ENCODE data around the gene VSIR. TPM values are rescaled to one million over a fixed set of nuclear protein-coding genes. Genes with fewer than 3 reads are reported as not detected.
A peak's percentile ranks its signal among the peaks of the same experiment; 100 is the strongest.

Gene VSIR
- total and polyA plus RNA-seq, 2 donors from 2014 or later, result 32.1 to 66.6 TPM

DNA sequence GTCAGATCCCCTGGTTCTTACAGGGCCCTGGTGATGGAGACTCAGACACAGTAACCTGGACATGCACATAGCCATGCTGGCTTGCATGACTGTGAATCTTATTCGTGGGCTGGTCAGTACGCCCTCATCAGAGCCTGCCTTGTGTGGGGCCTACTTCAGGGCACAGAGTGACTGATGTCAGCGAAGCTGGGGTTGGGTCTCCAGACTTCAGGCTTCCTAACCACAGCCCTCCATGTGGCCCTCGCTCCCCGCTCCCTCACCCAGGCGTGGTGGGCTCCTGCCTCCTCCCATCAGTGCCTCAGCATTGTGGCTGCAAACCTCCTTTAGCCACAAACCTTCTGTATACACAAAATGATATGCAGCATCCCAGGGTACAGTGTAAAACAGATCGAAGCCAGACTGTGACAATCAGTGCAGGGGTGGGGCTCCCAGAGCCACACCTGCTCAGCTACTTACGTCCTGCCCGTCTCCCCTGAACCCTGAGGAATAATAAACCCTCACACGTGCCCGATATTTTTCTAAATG, 46.7 kb downstream of the VSIR start:
- intact Hi-C loops (cut with DNase I), result no loop called here
- FAIRE-seq (no peak), DNase-seq (no peak)
- Histone ChIP-seq H3K4me3 (ENCODE audit: low read length in 3 of 3) (no peak overlapping the region), H3K27me3 (ENCODE audit: control insufficient read depth, insufficient read depth, low read length) (no peaks in the 10 kb centered on the region), H3K36me3 (ENCODE audit: control insufficient read depth in 2 of 3, insufficient read depth in 3 of 3, low read length in 3 of 3) (no peaks in the 10 kb centered on the region), H3K4me1 (ENCODE audit: control insufficient read depth in 2 of 3, insufficient read depth in 2 of 3, low read depth in 1 of 3, low read length in 3 of 3) (peaks cover 4 to 26% (median 15%) of the 10 kb centered on the region in 3 donors), H3K9ac (ENCODE audit: low read length in 3 of 3) (no peak overlapping the region), H3K27ac (ENCODE audit: low read depth in 2 of 2, low read length in 2 of 2) (peak overlapping the region in 1 of 2 donors; percentile 58), H3K9me3 (ENCODE audit: control insufficient read depth in 2 of 3, insufficient read depth in 1 of 3, low read length in 3 of 3) (no peaks in the 10 kb centered on the region)
- TF ChIP-seq, protein P1, sequence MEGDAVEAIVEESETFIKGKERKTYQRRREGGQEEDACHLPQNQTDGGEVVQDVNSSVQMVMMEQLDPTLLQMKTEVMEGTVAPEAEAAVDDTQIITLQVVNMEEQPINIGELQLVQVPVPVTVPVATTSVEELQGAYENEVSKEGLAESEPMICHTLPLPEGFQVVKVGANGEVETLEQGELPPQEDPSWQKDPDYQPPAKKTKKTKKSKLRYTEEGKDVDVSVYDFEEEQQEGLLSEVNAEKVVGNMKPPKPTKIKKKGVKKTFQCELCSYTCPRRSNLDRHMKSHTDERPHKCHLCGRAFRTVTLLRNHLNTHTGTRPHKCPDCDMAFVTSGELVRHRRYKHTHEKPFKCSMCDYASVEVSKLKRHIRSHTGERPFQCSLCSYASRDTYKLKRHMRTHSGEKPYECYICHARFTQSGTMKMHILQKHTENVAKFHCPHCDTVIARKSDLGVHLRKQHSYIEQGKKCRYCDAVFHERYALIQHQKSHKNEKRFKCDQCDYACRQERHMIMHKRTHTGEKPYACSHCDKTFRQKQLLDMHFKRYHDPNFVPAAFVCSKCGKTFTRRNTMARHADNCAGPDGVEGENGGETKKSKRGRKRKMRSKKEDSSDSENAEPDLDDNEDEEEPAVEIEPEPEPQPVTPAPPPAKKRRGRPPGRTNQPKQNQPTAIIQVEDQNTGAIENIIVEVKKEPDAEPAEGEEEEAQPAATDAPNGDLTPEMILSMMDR (IDR thresholded peaks at IDR 0.05; ENCODE audit: borderline replicate concordance, extremely low read depth, insufficient read depth), result no peak

DNA sequence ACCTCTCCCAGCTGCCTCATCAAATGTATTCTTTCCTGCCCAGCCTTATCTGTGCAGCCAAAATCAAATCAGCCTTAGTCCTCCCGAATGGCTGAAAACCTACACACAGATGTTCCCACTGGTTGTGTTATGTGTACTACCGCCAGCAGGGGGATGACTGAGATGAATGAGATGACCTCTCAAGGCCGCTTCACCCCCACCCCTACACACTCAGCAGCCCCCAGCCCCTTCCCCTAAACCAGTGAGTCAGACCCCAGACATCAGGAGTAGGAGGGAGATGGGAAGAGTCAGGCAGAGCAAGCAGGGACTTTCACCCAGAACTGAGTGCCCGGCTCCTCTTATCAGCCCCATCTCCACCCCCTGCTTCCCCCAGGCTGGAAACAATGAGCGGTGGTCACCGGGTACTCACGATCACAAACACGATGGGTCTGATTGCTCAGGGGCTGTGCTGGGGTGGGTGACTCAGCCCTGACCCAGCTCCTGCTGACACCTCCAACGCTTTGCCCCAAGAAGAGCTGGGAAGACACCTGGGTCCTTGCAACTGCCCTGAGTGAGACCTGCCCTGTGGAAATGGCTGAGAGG, 47.2 kb downstream of the VSIR start:
- Histone ChIP-seq H3K27me3 (ENCODE audit: control insufficient read depth, insufficient read depth, low read length) (no peaks in the 10 kb centered on the region), H3K9me3 (ENCODE audit: control insufficient read depth in 2 of 3, insufficient read depth in 1 of 3, low read length in 3 of 3) (no peaks in the 10 kb centered on the region), H3K4me1 (ENCODE audit: control insufficient read depth in 2 of 3, insufficient read depth in 2 of 3, low read depth in 1 of 3, low read length in 3 of 3) (peaks cover 4 to 26% (median 15%) of the 10 kb centered on the region in 3 donors), H3K9ac (ENCODE audit: low read length in 3 of 3) (no peak overlapping the region), H3K4me3 (ENCODE audit: low read length in 3 of 3) (no peak overlapping the region), H3K27ac (ENCODE audit: low read depth in 2 of 2, low read length in 2 of 2) (no peak overlapping the region), H3K36me3 (ENCODE audit: control insufficient read depth in 2 of 3, insufficient read depth in 3 of 3, low read length in 3 of 3) (no peaks in the 10 kb centered on the region)
- intact Hi-C loops (cut with DNase I), result no loop called here
- FAIRE-seq (no peak), DNase-seq (no peak)
- TF ChIP-seq, protein P1 (IDR thresholded peaks at IDR 0.05; ENCODE audit: borderline replicate concordance, extremely low read depth, insufficient read depth), result peak; percentile 12

DNA sequence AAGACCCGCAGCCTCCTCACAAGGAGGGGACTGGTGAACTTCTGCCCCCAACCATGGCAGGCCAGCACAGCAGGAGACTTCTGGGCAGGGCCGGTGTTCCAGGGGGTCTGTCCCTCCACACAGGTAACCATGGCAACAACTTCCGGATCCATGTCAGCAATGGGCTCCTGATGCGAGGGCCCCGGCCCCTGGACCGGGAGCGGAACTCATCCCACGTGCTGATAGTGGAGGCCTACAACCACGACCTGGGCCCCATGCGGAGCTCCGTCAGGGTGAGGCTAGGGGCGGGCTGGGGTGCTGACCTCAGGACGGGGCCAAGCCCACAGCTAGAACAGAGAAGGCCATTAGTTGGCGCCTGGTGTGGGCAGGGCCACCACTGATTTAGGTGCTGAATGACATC, 48.1 kb downstream of the VSIR start:
- H3K4me1 ChIP-seq (ENCODE audit: control insufficient read depth in 2 of 3, insufficient read depth in 2 of 3, low read depth in 1 of 3, low read length in 3 of 3), result peaks cover 4 to 26% (median 15%) of the 10 kb centered on the region in 3 donors
- intact Hi-C loops (cut with DNase I), result no loop called here

More for the DNA sequence above, 48.1 kb downstream of the VSIR start:
- no peak overlapping the region for H3K27ac ChIP-seq (ENCODE audit: low read depth in 2 of 2, low read length in 2 of 2)
- FAIRE-seq (no peak), DNase-seq (no peak)
- TF ChIP-seq, protein P1 (IDR thresholded peaks at IDR 0.05; ENCODE audit: borderline replicate concordance, extremely low read depth, insufficient read depth), result no peak
- H3K9ac ChIP-seq (ENCODE audit: low read length in 3 of 3), result no peak overlapping the region
- no peaks in the 10 kb centered on the region for H3K27me3 ChIP-seq (ENCODE audit: control insufficient read depth, insufficient read depth, low read length)
- H3K36me3 ChIP-seq (ENCODE audit: control insufficient read depth in 2 of 3, insufficient read depth in 3 of 3, low read length in 3 of 3), result no peaks in the 10 kb centered on the region
- no peaks in the 10 kb centered on the region for H3K9me3 ChIP-seq (ENCODE audit: control insufficient read depth in 2 of 3, insufficient read depth in 1 of 3, low read length in 3 of 3)
- no peak overlapping the region for H3K4me3 ChIP-seq (ENCODE audit: low read length in 3 of 3)

All from kidney (tissue), 14 donors.